Choroid plexus epithelial cell (primary cell): Measurements from ENCODE around the gene TSPAN17.
A peak's percentile ranks its signal among the peaks of the same experiment; 100 is the strongest.

Experiments used
- DNase-seq: peaks from one replicate; pipeline ENCODE4 v3.0.0-alpha.2; 2010; ENCODE audit warnings: low read depth
- H3K4me3 ChIP-seq: 2 replicates; pipeline ENCODE4 v1.5.1; 2011; ENCODE audit warnings: low read depth, mild to moderate bottlenecking, control low read depth, low read length, moderate library complexity
- TF ChIP-seq, protein P1 (sequence below): conservative IDR thresholded peaks from 2 replicates; pipeline ENCODE4 v1.5.1; 2011; ENCODE audit warnings: low read depth, mild to moderate bottlenecking, control low read depth, inconsistent platforms, low read length, moderate library complexity

TSPAN17 gene

GRCh38 chr5:176628406-176629228 lies 18.7 kb upstream of the TSPAN17 start:
- H3K4me3 ChIP-seq = no peak overlapping the region
- TF ChIP-seq, protein P1, sequence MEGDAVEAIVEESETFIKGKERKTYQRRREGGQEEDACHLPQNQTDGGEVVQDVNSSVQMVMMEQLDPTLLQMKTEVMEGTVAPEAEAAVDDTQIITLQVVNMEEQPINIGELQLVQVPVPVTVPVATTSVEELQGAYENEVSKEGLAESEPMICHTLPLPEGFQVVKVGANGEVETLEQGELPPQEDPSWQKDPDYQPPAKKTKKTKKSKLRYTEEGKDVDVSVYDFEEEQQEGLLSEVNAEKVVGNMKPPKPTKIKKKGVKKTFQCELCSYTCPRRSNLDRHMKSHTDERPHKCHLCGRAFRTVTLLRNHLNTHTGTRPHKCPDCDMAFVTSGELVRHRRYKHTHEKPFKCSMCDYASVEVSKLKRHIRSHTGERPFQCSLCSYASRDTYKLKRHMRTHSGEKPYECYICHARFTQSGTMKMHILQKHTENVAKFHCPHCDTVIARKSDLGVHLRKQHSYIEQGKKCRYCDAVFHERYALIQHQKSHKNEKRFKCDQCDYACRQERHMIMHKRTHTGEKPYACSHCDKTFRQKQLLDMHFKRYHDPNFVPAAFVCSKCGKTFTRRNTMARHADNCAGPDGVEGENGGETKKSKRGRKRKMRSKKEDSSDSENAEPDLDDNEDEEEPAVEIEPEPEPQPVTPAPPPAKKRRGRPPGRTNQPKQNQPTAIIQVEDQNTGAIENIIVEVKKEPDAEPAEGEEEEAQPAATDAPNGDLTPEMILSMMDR = no peak
- DNase-seq = no peak

DNA sequence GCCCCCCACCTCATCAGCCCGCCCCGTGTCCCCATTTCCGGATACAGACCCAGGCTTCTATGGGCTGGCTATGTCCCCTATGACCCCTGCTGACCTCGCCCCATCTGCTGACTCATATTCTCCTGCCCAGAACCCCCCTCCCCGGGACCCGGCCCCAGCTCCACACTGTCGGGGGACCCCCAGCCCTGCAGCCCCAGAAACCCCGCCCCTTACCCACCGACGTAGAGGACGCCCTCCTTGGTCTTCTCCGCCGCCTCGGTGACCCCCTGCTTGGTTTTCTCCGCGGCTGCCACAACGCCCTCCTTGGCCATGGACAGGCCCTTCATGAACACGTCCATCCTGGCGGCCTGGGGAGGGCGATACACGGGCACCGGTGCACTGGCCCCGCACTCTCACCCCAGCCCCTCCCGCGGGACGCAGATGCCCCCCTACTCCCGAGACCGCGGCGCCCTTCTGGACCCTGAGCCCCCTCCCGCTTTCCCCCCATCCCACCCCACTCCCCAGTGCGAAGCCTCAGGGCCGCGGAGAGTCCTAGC lies 17.9 kb upstream of the TSPAN17 start:
- no peak overlapping the region for H3K4me3 ChIP-seq
- TF ChIP-seq, protein P1 = no peak
- no peak for DNase-seq

DNA sequence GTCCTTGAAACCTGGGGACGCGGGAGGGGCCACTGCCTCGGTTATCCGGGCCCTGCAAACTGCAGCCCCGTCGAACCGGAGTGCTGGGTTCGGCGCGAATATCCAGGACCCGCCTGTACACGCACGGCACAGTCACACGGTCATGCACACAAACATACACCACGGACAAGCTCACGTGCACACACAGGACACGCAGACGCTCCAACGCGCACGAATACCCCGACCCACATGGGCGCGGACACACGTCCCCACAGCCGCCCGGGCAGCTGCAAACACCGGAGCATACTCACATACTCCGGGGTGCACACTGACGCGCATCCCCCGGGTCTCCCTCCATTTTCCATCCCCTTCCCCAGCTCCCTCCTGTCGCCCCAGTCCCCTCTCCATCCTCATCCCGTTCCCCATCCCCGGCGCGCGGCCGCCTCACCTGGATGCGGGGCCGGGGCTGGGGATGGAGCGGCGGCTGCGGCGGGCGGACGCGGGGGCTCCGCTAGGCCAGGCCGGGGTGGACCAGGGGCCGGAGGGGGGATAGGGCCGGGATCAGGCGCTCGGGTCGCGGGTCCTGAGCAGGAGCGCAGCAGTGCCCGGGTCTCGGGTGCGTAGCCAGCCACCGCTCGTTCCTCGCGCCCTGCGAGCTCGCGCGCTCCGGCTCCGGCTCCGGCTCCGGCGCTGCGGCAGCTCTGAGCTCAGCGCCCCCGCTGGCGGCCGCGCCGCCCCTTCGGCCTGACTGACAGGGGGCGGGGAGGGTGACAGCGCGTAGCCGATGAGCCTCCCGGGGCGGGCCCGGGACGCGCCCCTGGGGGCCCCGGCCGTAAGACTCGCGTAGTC lies 17.2 kb upstream of the TSPAN17 start, which contains the start of the genes EIF4E1B and SNCB:
Gene EIF4E1B, plus strand, starts transcription at position 823 of the 828 bp plus-strand sequence. CDS start 12,113 bp downstream, outside the sequence.
Gene SNCB, minus strand, starts transcription at position 682 of the 828 bp plus-strand sequence. CDS start 880 bp downstream, outside the sequence.
- peak; percentile 52 for DNase-seq
- TF ChIP-seq, protein P1 = no peak

GRCh38 chr5:176630681-176631222 lies 16.5 kb upstream of the TSPAN17 start:
- peak overlapping the region; percentile 52 for H3K4me3 ChIP-seq
- no peak for DNase-seq
- TF ChIP-seq, protein P1 = no peak

More for the DNA sequence above, 17.2 kb upstream of the TSPAN17 start, which contains the start of the genes EIF4E1B and SNCB:
- H3K4me3 ChIP-seq = peak within 1 kb of the TSS; percentile 52

DNA sequence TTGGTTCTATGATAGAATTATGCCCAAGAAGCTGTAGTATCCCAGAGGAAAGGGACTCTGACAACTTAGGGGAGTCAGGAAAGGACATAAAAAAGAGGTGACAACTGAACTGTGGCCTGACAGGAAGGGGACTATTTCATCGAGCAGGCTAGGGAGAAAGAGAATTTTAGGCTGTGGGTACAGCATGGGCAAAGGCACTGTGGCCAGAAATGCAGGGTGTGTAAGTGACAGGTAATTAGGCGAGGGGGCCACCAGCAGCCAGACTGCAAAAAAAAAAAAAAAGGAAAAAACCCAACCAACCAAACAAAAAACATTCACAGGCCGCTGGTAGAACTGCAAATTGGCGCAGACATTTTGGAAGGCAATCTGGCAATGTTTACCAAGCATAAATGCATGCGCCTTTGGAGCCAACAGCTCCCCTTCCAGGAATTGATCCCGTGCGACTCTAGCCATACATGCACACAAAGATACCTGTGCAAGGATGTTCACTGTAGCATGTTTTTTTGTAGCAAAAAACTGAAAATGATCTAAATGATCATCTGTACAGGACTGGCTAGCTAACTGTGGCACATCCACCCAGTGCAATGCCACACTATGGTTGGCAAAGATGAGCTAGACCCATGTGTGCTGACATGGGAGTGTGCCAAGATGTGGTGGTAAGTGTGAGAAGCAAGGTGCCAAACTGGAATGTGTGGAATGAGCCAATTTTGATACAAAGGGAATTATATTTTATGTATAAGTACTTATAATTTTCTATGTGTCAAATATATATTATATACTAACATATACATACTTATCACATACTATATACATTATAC lies 15.7 kb upstream of the TSPAN17 start:
- no peak for DNase-seq
- TF ChIP-seq, protein P1 = no peak
- no peak overlapping the region for H3K4me3 ChIP-seq

GRCh38 chr5:176632745-176633144 lies 14.5 kb upstream of the TSPAN17 start:
- TF ChIP-seq, protein P1 = no peak
- DNase-seq = no peak

More at GRCh38 chr5:176632745-176633144, 14.5 kb upstream of the TSPAN17 start:
- H3K4me3 ChIP-seq = no peak overlapping the region
